Measurements from ENCODE around the gene AGPAT1. TPM values are rescaled to one million over a fixed set of nuclear protein-coding genes. Genes with fewer than 3 reads are reported as not detected.

The AGPAT1 gene
- total and polyA plus RNA-seq, 5 donors from 2014 or later: 11.8 to 23.9 (median 14.6) TPM

DNA sequence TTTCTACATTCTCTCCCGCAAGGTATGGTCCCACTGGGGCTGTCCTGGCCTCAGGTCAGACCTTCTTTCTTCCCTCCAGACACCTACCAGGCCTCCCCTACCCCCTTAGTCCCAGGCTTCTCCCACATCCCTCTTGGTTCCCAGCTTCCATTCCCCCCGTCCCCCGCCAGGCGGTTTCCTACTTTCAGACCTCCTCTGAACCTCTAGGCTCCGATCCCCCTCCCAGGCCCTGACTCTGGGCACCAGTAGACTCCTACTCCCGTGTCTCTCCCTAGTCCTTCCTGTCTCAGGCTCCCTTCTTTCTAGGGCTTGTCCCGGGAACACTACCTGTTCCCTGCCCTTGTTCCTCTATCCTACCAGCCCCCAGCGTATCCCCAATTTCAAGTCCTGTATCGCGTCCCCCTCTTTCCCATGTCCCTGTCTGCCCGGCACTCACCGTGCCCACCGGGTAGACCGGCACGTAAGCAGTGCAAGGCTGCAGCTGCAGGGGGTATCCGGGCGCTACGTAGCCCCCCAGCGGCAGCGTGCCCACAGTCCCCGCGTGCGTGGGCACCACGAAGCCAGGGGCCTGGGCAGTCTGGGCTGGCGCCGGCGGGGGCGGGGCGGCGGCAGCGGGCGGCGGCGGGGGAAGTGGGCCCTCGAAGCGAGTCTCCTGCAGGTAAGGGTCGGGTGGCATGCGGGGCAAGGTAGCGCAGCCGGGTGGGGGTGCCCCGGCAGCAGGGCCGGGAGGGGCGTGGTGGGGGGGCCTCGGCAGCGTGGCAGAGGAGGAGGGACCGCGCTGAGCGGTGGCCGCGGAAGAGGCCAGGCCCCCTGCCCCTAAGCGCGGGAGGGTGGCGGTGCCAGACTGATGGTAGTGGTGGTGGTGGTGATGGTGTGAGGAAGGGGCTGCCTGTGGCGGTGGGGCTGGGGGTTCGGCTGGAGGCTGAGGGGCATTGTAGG, 25.7 kb downstream of the AGPAT1 start:
- Histone ChIP-seq H3K27ac (ENCODE audit: insufficient read depth, low read length, poor library complexity, severe bottlenecking) (no peak overlapping the region), H3K27me3 (ENCODE audit: control insufficient read depth, insufficient read depth, low read length) (peaks cover 6% of the 10 kb centered on the region), H3K4me3 (ENCODE audit: low read depth, low read length) (no peak overlapping the region), H3K9me3 (ENCODE audit: control insufficient read depth in 2 of 2, low read length in 2 of 2) (no peaks in the 10 kb centered on the region), H3K36me3 (ENCODE audit: control insufficient read depth, insufficient read depth, low read length) (no peaks in the 10 kb centered on the region), H3K4me1 (ENCODE audit: control insufficient read depth, insufficient read depth, low read length, poor library complexity, severe bottlenecking) (peaks cover 18% of the 10 kb centered on the region)
- Mint-ChIP-seq H3K9me3 (peaks cover 0 to 6% (median 1%) of the 10 kb centered on the region in 7 donors), H3K27me3 (peaks cover 58% of the 10 kb centered on the region), H3K36me3 (no peaks in the 10 kb centered on the region), H3K4me3 (peak overlapping the region in 3 of 4 donors; percentile 33 to 77 (median 68)), H3K27ac (peak overlapping the region in 2 of 3 donors; percentile 14 to 53), H3K4me1 (peaks cover 8 to 61% (median 32%) of the 10 kb centered on the region in 4 donors)
- ATAC-seq (ENCODE audit: low read depth in 2 of 2): no peak
- no peak for DNase-seq

DNA sequence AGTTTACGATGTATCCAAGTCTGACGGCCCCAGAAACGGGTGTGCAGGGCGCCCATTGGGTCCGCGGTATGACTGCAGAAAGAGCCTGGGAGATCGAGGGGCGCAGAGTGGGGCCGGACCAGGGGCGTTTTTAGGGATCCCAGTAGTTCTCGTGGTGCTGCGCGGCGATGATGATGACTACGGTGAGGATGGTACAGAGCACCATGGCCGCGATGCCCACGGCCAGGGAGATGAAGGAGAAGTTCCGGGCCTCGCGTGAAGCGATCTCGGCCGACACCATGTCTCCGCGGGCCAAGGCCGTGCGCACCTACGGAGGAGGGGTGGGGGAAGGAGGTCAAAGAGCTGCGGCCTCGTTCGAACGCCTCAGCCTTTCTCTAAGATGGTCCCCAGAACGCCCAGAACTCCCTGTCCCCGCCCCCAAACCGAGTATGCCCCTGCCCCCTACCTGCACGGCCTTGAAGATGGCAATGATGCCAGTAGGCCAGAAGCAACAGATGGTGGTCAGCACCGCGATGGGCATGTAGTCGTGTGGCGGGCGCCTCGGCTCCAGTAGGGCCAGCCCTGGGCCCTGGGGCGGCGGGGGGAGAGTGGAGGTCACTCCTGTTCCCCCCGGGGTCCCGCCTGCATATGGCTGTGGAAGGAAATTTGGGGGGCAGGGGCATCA, 26.7 kb downstream of the AGPAT1 start:
- Histone ChIP-seq H3K36me3 (ENCODE audit: control insufficient read depth, insufficient read depth, low read length) (no peaks in the 10 kb centered on the region), H3K9me3 (ENCODE audit: control insufficient read depth in 2 of 2, low read length in 2 of 2) (no peaks in the 10 kb centered on the region), H3K4me1 (ENCODE audit: control insufficient read depth, insufficient read depth, low read length, poor library complexity, severe bottlenecking) (peaks cover 9% of the 10 kb centered on the region), H3K4me3 (ENCODE audit: low read depth, low read length) (no peak overlapping the region), H3K27ac (ENCODE audit: insufficient read depth, low read length, poor library complexity, severe bottlenecking) (no peak overlapping the region), H3K27me3 (ENCODE audit: control insufficient read depth, insufficient read depth, low read length) (peaks cover 6% of the 10 kb centered on the region)
- peaks cover 8 to 52% (median 26%) of the 10 kb centered on the region in 4 donors for H3K4me1 Mint-ChIP-seq
- H3K36me3 Mint-ChIP-seq: no peaks in the 10 kb centered on the region
- H3K9me3 Mint-ChIP-seq: peaks cover 0 to 6% (median 1%) of the 10 kb centered on the region in 7 donors
- peak overlapping the region in 2 of 3 donors; percentile 59 to 86 for H3K27ac Mint-ChIP-seq
- peak in 1 of 2 donors; percentile 15 for ATAC-seq (ENCODE audit: low read depth in 2 of 2)
- H3K27me3 Mint-ChIP-seq: peaks cover 63% of the 10 kb centered on the region
- DNase-seq: no peak
- peak overlapping the region; percentile 83 to 92 (median 89) for H3K4me3 Mint-ChIP-seq

DNA sequence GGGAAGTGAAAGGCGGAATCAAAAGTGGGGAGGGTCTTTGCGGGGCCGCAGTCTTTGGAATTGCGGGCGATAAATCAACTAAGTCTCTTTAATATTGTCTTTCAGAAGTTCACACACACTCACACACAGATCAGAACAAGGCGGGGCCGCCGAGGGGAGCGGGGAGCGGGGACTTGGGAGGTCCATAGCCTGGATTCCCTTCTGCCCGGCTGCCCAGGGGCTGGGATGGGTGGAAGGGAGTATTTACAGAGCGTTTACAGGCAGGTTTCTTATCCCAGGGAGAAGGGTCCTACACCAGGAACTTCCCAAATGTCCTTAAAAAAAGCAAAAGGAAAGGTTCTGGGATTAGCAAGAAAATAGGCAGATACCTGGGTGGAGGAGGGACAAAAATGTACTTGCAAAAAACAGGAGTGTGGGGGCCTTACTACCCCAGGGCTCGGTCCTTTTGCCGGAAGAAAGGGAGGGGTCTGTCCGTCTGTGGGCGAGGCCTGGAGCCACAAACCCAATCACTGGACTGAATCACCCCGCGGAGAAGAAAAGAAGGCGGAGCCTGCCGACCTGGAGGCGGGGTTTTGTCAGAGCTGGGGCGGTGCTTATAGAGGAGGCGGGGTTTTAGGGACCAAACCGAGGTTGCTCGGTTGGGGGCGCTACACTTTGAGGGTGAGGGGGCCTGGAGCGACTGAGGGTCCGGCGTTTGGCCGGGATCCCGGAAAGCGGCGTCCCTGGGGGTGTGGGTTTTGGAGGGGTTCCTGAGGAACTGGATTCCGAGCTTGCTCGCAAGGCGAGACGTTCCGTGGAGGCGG, 27.4 kb downstream of the AGPAT1 start:
- H3K27ac ChIP-seq (ENCODE audit: insufficient read depth, low read length, poor library complexity, severe bottlenecking): no peak overlapping the region
- Mint-ChIP-seq H3K27me3 (peaks cover 63% of the 10 kb centered on the region), H3K4me3 (peak overlapping the region; percentile 83 to 92 (median 89))

DNA sequence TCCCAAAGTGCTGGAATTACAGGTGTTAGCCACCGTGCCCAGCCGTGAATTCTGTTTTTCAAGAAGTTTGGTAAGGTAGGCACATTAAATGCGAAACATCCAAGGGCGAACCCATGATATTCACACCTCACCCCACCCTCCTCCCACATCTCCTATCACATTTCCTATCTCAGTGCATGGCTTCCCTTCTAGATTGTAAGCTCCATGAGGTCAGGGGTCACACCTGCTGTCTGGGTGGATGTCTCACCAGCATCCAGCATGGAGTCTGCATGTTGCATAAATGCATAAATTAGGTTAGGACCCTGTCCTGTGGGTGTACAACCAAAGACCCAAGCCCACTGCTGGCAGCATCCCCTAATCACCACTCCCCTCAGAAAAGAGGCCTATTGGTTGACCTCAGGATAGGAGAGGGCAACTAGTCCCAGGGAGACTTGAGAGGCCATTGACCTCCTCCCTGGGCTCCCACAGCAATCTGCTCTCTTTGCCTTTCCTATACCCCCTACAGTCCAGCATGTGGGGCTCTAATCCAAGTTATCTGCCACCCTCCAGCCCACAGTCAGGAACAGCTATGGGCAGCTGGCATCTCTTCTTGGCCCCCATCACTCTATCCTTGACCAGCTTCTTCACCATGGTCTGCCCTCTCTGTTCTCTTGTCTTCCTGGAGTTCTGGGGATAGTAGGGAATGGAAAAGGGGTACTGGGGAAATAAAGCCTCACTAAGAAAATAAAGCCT, 28.3 kb downstream of the AGPAT1 start:
- Mint-ChIP-seq H3K27ac (no peak overlapping the region), H3K27me3 (peaks cover 57% of the 10 kb centered on the region), H3K4me3 (peak overlapping the region in 3 of 4 donors; percentile 61 to 91 (median 83)), H3K4me1 (peaks cover 8 to 36% (median 19%) of the 10 kb centered on the region in 4 donors), H3K9me3 (peaks cover 0 to 6% (median 1%) of the 10 kb centered on the region in 7 donors), H3K36me3 (no peaks in the 10 kb centered on the region)
- peaks cover 6% of the 10 kb centered on the region for H3K27me3 ChIP-seq (ENCODE audit: control insufficient read depth, insufficient read depth, low read length)
- H3K27ac ChIP-seq (ENCODE audit: insufficient read depth, low read length, poor library complexity, severe bottlenecking): no peak overlapping the region
- no peaks in the 10 kb centered on the region for H3K9me3 ChIP-seq (ENCODE audit: control insufficient read depth in 2 of 2, low read length in 2 of 2)
- no peaks in the 10 kb centered on the region for H3K36me3 ChIP-seq (ENCODE audit: control insufficient read depth, insufficient read depth, low read length)
- DNase-seq: no peak
- no peak for ATAC-seq (ENCODE audit: low read depth in 2 of 2)
- H3K4me3 ChIP-seq (ENCODE audit: low read depth, low read length): no peak overlapping the region
- no peaks in the 10 kb centered on the region for H3K4me1 ChIP-seq (ENCODE audit: control insufficient read depth, insufficient read depth, low read length, poor library complexity, severe bottlenecking)

More for the DNA sequence above, 27.4 kb downstream of the AGPAT1 start:
- no peaks in the 10 kb centered on the region for H3K9me3 ChIP-seq (ENCODE audit: control insufficient read depth in 2 of 2, low read length in 2 of 2)
- peaks cover 6% of the 10 kb centered on the region for H3K27me3 ChIP-seq (ENCODE audit: control insufficient read depth, insufficient read depth, low read length)
- Mint-ChIP-seq H3K9me3 (peaks cover 0 to 6% (median 1%) of the 10 kb centered on the region in 7 donors), H3K36me3 (no peaks in the 10 kb centered on the region), H3K27ac (peak overlapping the region; percentile 59 to 86 (median 61)), H3K4me1 (peaks cover 8 to 45% (median 24%) of the 10 kb centered on the region in 4 donors)
- H3K36me3 ChIP-seq (ENCODE audit: control insufficient read depth, insufficient read depth, low read length): no peaks in the 10 kb centered on the region
- H3K4me3 ChIP-seq (ENCODE audit: low read depth, low read length): no peak overlapping the region
- ATAC-seq (ENCODE audit: low read depth in 2 of 2): peak; percentile 70 to 76
- peak; percentile 59 to 76 (median 68) for DNase-seq
- H3K4me1 ChIP-seq (ENCODE audit: control insufficient read depth, insufficient read depth, low read length, poor library complexity, severe bottlenecking): peaks cover 2% of the 10 kb centered on the region

DNA sequence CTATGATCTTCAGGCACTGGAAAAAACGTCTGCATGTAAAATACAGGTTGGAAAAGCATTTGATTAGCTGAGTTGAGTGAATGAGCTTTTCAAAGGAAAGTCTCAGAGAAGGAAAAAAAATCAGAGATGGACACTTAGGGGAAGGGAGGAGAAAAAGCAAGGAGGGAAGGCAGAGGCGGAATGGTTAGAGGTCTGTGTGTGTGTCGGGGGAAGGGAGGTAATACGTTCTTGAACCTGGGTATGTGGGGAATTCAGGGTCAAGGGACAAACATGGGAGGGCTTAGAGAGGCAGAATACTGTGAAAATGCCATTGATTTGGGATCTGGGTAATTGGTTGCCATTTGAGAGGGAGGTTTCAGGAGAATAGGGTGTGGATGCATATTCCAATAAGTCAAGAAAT, 29.2 kb downstream of the AGPAT1 start:
- DNase-seq (no peak), ATAC-seq (ENCODE audit: low read depth in 2 of 2) (no peak)
- no peaks in the 10 kb centered on the region for H3K9me3 ChIP-seq (ENCODE audit: control insufficient read depth in 2 of 2, low read length in 2 of 2)
- no peaks in the 10 kb centered on the region for H3K4me1 ChIP-seq (ENCODE audit: control insufficient read depth, insufficient read depth, low read length, poor library complexity, severe bottlenecking)
- Mint-ChIP-seq H3K36me3 (no peaks in the 10 kb centered on the region), H3K4me1 (peaks cover 8 to 31% (median 14%) of the 10 kb centered on the region in 4 donors), H3K27ac (peak overlapping the region in 1 of 3 donors; percentile 39), H3K4me3 (peak overlapping the region in 1 of 4 donors; percentile 47), H3K27me3 (peaks cover 52% of the 10 kb centered on the region), H3K9me3 (peaks cover 0 to 6% (median 1%) of the 10 kb centered on the region in 7 donors)
- no peaks in the 10 kb centered on the region for H3K36me3 ChIP-seq (ENCODE audit: control insufficient read depth, insufficient read depth, low read length)
- H3K4me3 ChIP-seq (ENCODE audit: low read depth, low read length): no peak overlapping the region
- no peak overlapping the region for H3K27ac ChIP-seq (ENCODE audit: insufficient read depth, low read length, poor library complexity, severe bottlenecking)
- peaks cover 6% of the 10 kb centered on the region for H3K27me3 ChIP-seq (ENCODE audit: control insufficient read depth, insufficient read depth, low read length)

DNA sequence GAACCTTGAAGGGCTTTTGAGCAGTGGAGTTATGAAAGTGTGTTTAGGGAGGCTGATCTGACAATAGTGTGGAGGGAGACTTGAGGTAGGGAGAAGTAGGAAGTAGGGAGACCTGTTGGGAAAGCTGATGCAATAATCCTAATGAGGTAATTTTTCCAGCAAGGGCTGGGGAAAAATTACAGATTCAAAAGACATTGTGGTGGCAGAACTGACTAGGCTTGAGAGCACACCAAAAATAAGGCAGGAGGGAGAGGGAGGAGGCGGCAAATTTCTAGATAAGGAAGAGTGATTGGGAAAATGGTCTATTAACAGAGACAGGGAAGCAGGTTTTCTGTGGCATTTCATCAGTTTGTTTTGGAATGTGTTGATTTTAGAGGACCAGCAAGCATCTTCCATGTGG, 29.6 kb downstream of the AGPAT1 start:
- Histone ChIP-seq H3K4me1 (ENCODE audit: control insufficient read depth, insufficient read depth, low read length, poor library complexity, severe bottlenecking) (no peaks in the 10 kb centered on the region), H3K36me3 (ENCODE audit: control insufficient read depth, insufficient read depth, low read length) (no peaks in the 10 kb centered on the region), H3K4me3 (ENCODE audit: low read depth, low read length) (no peak overlapping the region), H3K27ac (ENCODE audit: insufficient read depth, low read length, poor library complexity, severe bottlenecking) (no peak overlapping the region), H3K9me3 (ENCODE audit: control insufficient read depth in 2 of 2, low read length in 2 of 2) (no peaks in the 10 kb centered on the region), H3K27me3 (ENCODE audit: control insufficient read depth, insufficient read depth, low read length) (peaks cover 6% of the 10 kb centered on the region)
- no peak for DNase-seq
- peak overlapping the region in 2 of 3 donors; percentile 39 to 52 for H3K27ac Mint-ChIP-seq
- H3K4me3 Mint-ChIP-seq: peak overlapping the region in 3 of 4 donors; percentile 47 to 61 (median 51)
- no peak for ATAC-seq (ENCODE audit: low read depth in 2 of 2)
- peaks cover 7 to 29% (median 14%) of the 10 kb centered on the region in 4 donors for H3K4me1 Mint-ChIP-seq
- no peaks in the 10 kb centered on the region for H3K36me3 Mint-ChIP-seq
- peaks cover 0 to 6% (median 1%) of the 10 kb centered on the region in 7 donors for H3K9me3 Mint-ChIP-seq
- H3K27me3 Mint-ChIP-seq: peaks cover 54% of the 10 kb centered on the region
